OCI-M2 (cell line): Measurements from ENCODE around the gene ABCC1.
"Not testable (repeated sequence)": the region's sequence is repeated elsewhere in the genome, so short reads cannot be mapped to it uniquely, and the experiment has no call there.

ENCODE experiments used
- DNase-seq: peaks from one replicate; lab custom pipeline; 2025; ENCODE audit not compliant: unreplicated experiment; lab: John Stamatoyannopoulos, UW

The ABCC1 gene

DNA sequence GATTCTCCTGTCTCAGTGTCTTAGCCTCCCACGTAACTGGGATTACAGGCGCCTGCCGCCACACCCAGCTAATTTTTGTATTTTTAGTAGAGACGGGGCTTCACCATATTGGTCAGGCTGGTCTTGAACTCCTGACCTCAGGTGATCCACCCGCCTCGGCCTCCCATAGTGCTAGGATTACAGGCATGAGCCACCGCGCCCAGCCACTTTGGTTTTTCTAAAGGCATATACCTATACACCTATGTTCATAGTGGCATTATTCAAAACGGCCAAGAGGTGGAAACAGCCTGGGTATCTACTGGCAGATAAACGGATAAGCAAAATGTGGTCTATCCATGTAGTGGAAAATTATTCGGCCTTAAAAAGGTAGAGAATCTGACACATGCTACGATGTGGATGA lies 203.6 kb downstream of the ABCC1 start:
- not testable (repeated sequence) for DNase-seq

DNA sequence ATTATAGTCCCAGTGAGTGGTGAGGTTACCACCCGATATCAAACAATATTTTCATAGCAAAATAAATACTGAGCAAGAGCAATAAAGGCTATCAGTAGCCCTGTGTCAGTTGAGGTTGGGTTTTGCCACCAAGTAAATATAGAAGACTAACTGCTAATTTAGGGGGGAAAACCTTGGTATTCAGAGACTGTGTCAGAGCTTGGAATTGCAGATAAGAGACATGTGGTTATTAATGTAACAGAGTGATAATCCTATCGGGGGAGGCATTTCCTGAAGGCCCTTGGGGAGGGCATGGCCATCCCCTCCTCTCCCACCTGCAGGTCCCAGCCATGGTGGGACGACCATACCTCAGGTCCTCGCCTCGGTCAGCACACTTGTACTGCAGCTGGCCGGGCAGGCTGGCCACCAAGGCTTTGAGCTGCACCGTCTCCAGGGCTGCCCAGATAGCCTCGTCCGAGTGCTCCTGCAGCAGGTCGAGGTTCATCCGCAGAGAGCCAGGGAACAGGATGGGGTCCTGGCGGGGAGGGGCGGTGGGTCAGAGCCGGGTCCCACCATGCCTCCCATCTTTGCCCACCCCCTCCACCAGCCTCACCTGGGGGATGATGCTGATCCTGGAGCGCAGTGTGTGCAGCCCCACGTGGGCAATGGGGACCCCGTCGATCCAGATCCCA lies 205.0 kb downstream of the ABCC1 start:
- DNase-seq, result no peak

DNA sequence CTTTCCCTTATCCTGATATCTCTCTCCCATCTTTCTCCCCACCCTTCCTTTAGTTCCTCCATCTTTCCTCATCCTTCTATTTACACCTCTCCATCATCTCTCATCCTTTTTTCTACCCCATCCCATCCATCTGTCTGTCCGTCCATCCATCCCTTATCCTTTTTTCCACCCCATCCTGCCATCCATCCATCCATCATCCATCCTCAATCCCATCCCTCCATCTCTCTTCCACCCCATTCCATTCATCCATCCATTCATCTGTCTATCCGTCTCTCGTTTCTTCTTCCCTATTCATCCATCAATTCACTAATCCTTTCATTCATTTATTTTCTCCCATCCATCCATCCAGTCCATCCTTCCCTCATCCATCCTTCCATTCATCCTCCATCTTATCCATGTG lies 205.8 kb downstream of the ABCC1 start:
- DNase-seq, result no peak

DNA sequence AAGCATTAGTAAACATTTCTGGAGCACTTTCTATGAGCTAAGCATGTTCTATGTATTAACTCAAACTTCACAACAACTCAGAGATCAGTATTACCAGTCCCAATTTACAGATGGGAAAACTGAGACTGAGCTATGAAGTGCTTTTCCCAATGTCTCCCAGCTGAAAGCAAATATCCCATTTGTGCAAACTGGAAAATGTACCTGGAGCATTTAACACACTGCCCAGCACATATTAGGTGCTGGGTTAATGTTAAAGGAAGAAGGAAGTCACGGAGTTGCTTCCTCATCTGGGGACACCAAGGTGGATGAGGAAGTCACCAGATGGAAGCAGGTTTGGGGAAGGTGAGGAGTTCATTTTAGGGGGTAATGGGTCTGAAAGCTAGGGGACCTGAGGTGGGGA lies 207.8 kb downstream of the ABCC1 start:
- no peak for DNase-seq

DNA sequence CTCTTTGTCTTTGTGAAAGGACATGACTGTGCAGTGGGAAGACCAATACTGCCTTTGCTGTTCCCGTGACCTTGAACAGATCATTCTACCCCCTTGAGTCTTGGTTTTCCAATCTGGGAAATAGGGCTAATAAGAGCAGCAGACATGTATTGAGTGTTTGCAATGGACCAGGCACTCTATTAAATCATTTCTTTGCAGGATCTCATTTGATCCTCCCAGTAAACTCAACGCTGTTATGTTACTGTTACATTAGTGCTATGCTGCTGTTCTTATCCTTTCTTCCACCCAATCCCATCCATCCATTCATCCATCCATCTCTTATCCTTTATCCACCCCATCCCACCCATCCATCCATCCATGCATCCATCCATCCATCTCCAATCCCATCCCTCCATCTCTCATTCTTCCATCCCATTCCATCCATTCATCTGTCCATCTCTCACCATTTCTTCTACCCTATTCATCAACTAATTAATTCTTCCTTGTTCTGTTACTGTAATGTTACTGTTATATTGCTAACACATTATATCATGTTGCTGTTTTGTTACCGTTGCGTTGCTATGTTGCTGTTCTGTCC lies 208.8 kb downstream of the ABCC1 start:
- DNase-seq, result no peak

DNA sequence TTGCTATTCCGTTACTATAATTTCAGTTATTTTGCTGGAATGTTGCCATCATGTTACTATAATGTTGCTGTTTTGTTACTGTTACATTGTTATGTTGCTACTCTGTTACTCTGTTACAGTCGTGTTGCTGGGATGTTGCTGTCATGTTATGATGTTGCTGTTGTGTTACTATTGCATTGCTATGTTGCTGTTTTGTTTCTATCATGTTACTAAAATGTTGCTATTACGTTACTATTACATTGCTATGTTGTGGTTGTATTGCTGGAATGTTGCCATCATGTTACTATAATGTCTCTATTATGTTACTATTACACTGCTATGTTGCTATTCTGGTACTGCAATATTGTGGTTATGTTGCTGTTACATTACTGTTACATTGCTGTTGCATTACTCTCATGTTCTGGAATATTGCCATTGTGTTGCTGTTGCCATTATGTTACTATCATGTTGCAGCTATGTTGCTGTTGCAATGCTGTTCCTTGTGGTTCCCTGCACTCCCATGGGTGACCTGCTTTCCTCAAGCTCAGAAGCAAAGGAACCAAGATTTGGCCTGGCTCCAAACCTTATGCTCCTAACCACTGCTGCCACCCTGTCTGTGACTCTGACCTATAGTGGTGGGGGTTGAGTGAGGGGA lies 209.4 kb downstream of the ABCC1 start:
- no peak for DNase-seq

DNA sequence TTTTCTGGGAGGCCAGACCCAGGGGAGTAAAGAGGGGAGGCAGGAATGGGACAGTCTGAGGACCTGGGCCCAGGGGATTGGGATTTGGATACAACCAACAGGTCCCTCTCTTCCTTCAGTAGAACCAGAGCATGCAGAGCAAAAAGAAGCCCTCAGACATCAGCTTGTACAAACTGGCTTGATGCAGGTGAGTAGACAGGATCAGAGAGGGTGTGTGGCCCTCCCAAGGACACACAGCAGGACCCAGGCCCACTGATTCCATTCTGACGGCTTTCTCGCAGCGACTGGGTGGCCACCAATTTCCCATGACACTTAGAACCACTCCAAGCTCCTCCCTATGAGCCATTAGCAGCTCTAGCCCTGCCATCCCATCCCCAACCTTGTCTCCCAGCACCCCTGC lies 210.2 kb downstream of the ABCC1 start:
- DNase-seq, result no peak

DNA sequence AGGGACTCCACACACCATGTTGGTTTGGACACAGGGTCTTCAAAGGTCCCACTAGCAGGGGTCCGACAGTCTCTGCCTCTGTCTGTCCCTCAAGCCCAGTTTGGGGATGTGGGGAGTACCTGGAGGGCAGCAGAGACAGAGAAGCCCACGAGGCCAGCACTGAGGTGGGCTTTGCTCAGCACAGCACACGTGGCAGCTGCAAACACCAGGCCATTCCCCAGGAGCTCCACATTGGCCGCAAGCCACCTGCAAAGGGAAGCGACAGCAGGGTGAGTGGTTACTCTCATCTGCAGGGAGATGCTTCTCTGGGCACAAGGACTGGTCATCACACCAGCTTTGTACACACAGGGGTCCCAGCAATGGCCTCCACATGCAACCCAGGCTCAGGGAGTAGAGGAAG lies 211.9 kb downstream of the ABCC1 start:
- DNase-seq, result no peak

DNA sequence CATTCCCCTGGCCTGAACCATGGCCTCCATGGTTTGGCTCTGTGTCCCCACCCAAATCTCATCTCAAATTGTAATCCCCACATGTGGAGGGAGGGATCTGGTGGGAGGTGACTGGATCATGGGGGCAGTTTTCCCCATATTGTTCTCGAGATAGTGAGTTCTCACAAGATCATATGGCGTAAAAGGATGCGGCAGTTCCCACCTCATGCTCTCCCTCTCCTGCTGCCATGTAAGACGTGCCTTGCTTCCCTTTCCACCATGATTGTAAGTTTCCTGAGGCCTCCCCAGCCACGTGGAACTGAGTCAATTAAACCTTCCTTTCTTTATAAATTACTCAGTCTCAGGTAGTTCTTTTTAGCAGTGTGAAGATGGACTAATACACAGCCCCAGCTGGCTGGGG lies 212.4 kb downstream of the ABCC1 start:
- DNase-seq, result not testable (repeated sequence)

DNA sequence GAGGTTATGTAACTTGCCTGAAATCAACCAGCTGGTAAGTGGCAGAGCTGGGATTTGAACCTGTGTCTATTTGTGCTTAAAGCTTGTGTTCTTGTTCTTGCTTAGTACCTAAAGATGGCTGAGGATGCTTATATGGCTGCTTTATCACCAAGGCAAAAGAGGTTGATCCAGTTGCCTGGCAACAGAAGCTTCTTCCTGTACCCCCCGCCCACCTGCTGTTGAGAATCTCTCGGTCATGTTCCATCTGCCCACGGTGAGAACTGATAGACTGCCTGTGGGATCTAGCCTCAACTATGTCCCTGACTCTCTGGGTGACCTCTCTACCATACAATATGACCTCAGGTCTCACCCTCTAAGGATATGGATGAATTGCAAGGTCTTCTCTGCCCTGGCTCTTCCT lies 213.2 kb downstream of the ABCC1 start:
- no peak for DNase-seq

DNA sequence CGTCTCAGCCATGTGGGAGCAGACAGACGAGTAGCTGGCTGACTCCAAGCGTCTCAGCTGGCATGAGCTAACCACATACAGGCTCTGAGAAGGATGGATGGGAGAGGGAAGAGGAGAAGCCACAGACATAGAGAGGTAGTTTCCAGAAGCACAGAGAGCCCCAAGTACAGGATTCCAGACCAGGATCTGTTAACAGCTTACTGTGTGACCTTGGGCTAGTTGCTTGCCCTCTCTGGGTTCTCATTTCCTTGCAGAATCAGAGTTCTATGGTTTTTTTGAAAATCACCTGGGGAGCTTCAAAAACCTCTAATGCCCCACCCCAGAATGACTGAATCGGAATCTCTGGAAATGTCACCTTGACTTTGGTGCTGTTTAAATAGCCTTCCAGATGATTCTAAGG lies 213.7 kb downstream of the ABCC1 start:
- no peak for DNase-seq

DNA sequence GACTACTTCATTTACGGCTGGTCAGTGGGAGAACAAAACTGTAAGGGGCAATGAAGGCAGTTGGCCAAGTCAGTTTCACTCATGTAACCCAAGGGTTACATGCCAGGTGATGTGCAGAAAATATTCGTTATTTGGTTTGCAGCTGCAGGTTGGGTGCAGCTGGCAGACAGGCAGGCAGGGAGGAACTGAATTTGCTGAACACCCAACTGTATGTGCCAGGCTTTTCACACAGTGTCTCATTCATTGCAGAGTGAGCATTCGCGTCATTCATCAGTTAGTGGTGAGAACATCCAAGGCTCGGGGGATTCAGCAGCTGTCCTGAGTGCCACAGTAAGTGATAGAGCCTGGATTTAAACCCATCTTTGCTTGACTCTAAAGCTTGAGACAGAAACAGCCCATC lies 214.2 kb downstream of the ABCC1 start:
- DNase-seq, result no peak

DNA sequence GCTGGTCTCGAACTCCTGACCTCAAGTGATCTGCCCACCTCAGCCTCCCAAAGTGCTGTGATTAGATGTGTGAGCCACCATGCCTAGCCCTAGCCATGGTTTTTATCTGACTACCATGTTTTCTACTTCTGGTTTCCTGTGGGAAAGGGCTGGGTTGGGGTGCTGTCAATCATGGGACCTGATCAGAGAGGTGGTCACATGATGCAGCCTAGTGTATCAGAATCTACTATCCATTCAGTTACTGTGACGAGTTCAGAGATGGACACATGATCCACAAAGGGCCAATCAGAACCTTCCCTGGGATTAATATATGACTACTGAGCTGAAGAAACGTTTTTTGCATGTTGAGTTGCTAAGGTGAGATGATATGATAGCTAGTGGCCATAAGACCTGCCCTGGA lies 214.8 kb downstream of the ABCC1 start:
- DNase-seq, result no peak

DNA sequence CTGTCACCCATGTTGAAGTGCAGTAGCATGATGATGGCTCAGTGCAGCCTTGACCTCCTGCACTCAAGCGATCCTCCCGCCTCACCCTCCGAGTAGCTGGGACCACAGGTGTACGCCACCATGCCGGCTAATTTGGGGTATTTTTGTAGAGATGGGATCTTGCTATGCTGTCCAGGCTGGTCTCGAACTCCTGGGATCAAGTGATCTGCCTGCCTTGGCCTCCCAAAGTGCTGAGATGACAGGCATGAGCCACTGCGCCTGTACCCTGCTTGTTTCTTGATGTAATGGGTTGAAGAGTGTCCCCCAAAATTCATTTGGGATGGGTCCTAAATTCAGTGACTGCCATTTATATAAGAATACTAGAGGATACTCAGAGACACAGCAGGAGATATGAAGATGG lies 216.7 kb downstream of the ABCC1 start:
- no peak for DNase-seq

DNA sequence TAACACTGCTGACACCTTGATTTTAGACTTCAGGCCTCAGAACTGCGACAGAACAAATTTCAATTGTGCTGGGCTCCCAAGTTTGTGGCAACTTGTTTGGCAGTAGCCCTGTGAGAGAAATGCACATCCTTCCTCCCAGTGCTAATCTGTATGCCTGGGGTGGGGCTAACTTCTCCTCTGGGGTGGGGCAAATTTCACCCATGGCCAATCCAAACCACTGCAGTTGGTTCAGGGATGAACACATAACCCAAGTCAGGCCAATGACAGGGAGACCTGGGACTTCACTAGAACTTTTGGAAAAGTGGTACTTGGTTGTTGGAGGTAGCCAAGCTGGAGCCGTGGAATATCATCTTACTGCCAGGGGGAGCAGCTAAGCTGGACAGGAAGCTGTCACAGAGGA lies 217.5 kb downstream of the ABCC1 start:
- DNase-seq, result no peak

DNA sequence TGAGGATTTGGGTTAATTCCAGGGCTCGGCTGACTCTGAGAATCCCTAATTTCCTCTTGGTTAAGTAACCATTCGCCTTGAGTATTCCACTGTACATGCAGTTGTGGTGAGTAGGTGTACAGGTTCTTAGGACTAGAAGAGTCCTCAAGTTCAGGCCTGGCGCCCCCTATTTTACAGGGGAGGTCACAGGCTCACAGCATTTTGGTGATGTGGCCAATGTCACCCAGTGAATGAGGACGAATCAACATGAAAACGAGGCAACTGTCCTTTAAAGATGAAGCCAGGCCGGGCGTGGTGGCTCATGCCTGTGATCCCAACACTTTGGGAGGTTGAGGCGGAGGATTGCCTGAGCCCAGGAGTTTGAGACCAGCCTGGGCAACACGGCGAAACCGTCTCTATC lies 218.5 kb downstream of the ABCC1 start:
- no peak for DNase-seq

DNA sequence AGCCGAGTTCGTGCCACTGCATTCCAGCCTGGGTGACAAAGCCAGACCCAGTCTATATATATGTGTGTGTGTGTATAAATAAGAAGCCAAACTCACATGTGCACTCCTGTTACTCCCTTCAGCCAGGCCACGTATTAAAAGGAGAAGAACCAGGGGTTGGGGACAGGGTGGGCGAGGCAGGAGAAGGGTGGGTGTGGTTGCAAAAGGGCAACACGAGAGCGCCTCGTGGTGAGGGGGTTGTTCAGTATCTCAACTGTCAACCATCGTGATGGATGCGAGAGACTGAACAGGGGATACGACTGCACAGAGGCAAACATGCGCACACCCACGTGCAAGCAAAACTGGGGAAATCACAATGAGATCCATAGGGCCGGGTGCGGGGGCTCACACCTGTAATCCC lies 219.0 kb downstream of the ABCC1 start:
- DNase-seq, result no peak

DNA sequence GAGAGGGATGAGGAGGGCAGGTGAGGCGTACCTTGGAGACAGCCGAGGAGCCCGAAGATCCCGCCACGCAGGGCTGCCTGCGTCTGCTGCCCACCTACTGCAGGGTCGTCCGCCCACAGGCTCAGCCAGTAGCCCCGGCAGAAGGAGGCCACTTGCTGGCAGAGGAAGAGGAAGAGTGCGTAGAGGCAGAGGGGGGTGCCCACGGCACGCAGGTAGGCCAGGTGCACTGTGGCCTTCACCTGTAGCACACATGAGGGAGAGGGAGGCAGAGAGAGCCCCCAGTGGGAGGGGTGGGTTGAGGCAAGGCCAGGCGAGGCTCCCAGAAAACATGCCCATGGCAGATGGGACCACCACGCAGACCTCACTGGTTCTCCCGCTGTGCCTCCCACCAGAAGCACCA lies 220.2 kb downstream of the ABCC1 start:
- DNase-seq, result no peak

DNA sequence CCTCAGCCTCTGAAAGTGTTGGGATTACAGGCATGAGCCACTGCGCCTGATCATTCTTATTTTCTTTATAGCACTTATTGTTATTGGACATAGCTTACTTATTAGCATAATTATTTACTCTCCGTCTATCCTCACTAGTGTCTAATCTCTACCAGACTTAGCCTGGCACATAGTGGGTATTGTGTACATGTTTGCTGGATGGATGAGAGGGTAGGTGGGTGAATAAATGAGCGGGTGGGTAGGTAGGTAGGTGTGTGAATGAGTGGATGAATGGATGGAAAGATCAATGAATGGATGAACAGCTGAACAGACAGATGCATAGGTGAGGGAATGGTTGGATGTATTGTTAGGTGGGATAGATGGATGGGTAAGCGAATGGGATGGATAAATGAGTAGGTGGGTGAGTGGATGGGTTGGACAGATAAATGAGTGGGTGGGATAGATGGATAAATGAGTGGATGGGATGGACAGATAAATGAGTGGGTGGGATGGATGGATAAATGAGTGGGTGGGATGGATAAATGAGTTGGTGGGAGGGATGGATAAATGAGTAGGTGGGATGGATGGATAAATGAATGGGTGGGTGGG lies 222.0 kb downstream of the ABCC1 start:
- DNase-seq, result no peak

DNA sequence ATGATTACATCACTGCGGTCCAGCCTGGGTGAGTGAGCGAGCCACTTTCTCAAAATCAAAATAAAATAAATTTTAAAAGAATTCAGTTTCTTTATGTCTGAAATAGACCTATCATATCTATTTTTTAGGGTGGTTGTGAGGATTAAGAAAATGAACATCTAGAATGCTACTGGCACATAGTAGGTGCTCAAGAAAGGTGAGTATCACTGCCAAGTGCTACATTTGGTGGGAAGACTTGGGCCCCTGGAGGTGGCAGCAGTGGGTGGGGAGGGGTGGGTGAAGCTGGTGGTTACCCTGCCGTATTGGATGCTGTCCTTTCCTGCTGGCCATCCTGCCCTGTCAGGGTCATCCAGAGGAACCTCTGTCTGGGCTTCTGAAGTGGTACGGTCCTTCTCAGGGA lies 223.6 kb downstream of the ABCC1 start:
- DNase-seq, result no peak

DNA sequence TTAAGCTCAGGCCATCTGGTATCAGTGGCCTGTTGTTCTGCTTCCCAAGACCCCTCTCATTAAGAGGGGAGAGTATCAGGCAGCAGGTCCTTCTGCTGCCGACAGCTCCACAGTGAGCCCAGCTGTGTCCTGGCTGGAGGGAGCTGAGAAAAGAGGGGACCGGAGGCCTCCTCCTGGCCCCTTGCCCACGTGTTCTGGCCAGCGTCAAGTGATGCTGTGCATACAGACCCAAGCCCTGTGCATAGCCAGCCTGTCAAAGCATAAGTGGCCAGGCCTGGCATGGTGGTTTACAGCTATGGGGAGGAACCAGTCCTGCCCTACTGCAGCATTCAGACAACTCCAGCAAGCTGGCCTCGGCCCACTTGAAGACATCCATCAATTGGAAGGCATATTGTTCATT lies 225.9 kb downstream of the ABCC1 start:
- no peak for DNase-seq

DNA sequence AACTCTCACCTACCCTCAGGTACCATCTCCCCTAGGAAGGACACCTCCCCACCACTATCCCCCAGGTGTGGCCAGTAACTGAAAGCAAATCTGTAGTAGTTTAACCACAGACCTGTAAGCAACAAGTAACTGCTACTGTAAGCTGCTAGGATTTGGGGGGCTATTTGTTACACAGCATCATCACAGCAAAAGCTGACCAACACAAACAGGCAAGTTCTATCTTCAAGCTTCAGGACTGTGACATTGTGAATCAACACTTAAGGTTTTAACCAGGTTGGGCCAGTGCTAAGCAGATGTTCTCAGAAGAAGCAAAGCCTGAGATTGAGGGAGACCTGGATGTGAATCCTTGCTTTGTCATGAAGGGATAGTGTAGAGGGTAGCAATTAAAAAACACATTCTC lies 226.9 kb downstream of the ABCC1 start:
- DNase-seq, result no peak
